ENCODE results near the gene LRRC71. TPM values are rescaled to one million over a fixed set of nuclear protein-coding genes. Genes with fewer than 3 reads are reported as not detected.

LRRC71 gene
- total RNA-seq (not detected), polyA plus RNA-seq (under 1 TPM; 0.30 to 0.59 TPM)

- 8 to 9% methylated on average over 66 to 71 of the region's 71 CpGs for WGBS, 2 donors
- no peaks in the 10 kb centered on the region for H3K36me3 ChIP-seq
- DNase-seq (peak; percentile 66 to 93 (median 78)), ATAC-seq (peak; percentile 85 to 99 (median 93)), FAIRE-seq (no peak)
- H3K9me3 ChIP-seq = no peaks in the 10 kb centered on the region
- intact Hi-C loops (cut with DNase I) = no loop called here
- H3K4me1 ChIP-seq = peaks cover 0 to 13% (median 0%) of the 10 kb centered on the region in 3 donors
- H3K27me3 ChIP-seq = peaks cover 0 to 7% (median 3%) of the 10 kb centered on the region in 4 donors
- peak within 1 kb of the TSS in 1 of 4 donors; percentile 18 for H3K4me3 ChIP-seq
- no peak within 1 kb of the TSS for H3K27ac ChIP-seq
- TF ChIP-seq, protein P1, sequence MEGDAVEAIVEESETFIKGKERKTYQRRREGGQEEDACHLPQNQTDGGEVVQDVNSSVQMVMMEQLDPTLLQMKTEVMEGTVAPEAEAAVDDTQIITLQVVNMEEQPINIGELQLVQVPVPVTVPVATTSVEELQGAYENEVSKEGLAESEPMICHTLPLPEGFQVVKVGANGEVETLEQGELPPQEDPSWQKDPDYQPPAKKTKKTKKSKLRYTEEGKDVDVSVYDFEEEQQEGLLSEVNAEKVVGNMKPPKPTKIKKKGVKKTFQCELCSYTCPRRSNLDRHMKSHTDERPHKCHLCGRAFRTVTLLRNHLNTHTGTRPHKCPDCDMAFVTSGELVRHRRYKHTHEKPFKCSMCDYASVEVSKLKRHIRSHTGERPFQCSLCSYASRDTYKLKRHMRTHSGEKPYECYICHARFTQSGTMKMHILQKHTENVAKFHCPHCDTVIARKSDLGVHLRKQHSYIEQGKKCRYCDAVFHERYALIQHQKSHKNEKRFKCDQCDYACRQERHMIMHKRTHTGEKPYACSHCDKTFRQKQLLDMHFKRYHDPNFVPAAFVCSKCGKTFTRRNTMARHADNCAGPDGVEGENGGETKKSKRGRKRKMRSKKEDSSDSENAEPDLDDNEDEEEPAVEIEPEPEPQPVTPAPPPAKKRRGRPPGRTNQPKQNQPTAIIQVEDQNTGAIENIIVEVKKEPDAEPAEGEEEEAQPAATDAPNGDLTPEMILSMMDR (IDR thresholded peaks at IDR 0.05) = peak; percentile 75 to 83 (median 80)
These were observed at the start of gene LRRC71 for GRCh38 chr1:156920233-156921052. Gene LRRC71 (plus strand): TSS chr1:156920632. CDS start chr1:156920804, 172 bp downstream.

DNA sequence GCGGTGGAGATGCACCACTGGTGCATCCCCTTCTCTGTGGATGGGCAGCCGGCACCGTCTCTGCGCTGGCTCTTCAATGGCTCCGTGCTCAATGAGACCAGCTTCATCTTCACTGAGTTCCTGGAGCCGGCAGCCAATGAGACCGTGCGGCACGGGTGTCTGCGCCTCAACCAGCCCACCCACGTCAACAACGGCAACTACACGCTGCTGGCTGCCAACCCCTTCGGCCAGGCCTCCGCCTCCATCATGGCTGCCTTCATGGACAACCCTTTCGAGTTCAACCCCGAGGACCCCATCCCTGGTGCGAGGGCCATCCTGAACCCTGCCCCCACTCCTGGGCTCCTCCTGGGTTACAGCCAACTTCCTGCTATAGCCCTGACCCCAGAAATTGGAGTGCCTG lies 46.8 kb upstream of the LRRC71 start:
- Histone ChIP-seq H3K4me1 (no peaks in the 10 kb centered on the region), H3K9me3 (no peaks in the 10 kb centered on the region), H3K36me3 (no peaks in the 10 kb centered on the region), H3K27ac (no peak overlapping the region), H3K27me3 (no peaks in the 10 kb centered on the region), H3K4me3 (no peak overlapping the region)
- TF ChIP-seq, protein P1 (IDR thresholded peaks at IDR 0.05) = no peak
- ATAC-seq = no peak
- FAIRE-seq = no peak
- WGBS, 2 donors = 87 to 91% methylated on average over 18 of the region's 18 CpGs
- intact Hi-C loops (cut with DNase I) = no loop called here
- DNase-seq = peak in 1 of 6 donors; percentile 55

DNA sequence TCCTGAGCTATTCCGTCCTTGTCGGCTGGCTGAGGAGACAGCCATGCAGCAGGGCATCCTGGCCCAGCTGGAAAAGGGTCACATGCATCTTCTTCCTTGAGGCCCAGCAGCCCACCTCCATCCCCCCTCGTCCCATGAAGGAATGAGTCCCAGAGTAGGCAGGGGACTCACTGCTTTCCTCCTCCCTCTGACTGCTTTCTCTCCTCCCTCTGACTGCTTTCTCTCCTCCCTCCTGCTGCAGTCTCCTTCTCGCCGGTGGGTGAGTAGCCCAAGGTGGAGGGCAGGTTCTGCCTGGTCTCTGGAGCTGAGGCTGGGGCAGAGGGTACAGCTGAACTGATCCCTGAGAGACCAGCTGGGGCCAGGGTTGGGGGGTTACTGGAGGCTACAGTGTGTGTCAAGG lies 46.3 kb upstream of the LRRC71 start:
- DNase-seq = peak in 1 of 6 donors; percentile 28
- H3K36me3 ChIP-seq = no peaks in the 10 kb centered on the region
- WGBS, 2 donors = 72 to 73% methylated on average over 5 of the region's 5 CpGs
- TF ChIP-seq, protein P1 (IDR thresholded peaks at IDR 0.05) = no peak
- H3K4me1 ChIP-seq = no peaks in the 10 kb centered on the region
- H3K27ac ChIP-seq = no peak overlapping the region
- no peaks in the 10 kb centered on the region for H3K9me3 ChIP-seq
- no peaks in the 10 kb centered on the region for H3K27me3 ChIP-seq
- no peak overlapping the region for H3K4me3 ChIP-seq
- intact Hi-C loops (cut with DNase I) = no loop called here
- ATAC-seq = no peak
- no peak for FAIRE-seq

DNA sequence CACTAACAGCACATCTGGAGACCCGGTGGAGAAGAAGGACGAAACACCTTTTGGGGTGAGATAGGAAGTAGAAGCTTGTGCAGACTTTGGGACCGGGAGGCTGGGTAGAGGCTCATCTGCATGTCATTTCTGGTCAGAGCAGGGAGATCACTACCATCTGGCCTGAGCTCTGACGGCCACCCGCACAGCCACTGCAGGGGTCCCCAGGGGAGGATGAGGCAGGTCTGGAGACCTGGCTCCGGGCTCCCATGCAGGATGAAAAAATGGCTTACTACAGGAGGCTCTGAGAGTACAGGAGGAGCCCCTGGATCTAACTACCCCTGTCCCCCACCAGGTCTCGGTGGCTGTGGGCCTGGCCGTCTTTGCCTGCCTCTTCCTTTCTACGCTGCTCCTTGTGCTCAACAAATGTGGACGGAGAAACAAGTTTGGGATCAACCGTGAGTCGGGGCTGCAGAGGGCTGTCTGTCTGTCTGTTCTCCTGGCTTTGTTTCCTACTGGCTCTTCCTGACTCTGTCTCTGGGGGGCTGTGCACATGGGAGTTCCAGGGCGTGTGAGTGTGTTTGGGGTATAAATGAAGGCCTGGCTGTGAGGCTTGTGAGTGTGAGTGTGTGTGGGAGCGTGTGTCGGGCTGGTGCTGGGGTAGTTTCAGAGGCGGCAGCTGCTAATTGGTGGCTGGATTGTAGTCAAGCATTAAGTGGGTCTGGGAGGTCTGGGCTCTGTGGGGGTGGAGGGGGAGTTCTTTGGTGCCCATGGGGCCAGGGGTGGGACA lies 45.7 kb upstream of the LRRC71 start:
- Histone ChIP-seq H3K4me1 (no peaks in the 10 kb centered on the region), H3K9me3 (no peaks in the 10 kb centered on the region), H3K36me3 (no peaks in the 10 kb centered on the region), H3K27me3 (no peaks in the 10 kb centered on the region), H3K4me3 (no peak overlapping the region), H3K27ac (no peak overlapping the region)
- TF ChIP-seq, protein P1 (IDR thresholded peaks at IDR 0.05) = no peak
- intact Hi-C loops (cut with DNase I) = no loop called here
- no peak for FAIRE-seq
- WGBS, 2 donors = 76 to 82% methylated on average over 16 of the region's 16 CpGs
- DNase-seq = peak in 1 of 6 donors; percentile 32
- ATAC-seq = no peak

Measured in pancreas (tissue), 10 donors.